GM18870 (cell line): ENCODE data around the gene PHEX.
A peak's percentile ranks its signal among the peaks of the same experiment; 100 is the strongest.

ENCODE experiments used
- ATAC-seq: cut with Tn5 transposase; IDR thresholded peaks from one replicate; pipeline ENCODE4 v1.9.1; 2021; ENCODE audit warnings: moderate library complexity; ENCODE audit not compliant: unreplicated experiment

PHEX gene

GRCh38 chrX:22147214-22147613, 115.1 kb downstream of the PHEX start:
- ATAC-seq: no peak

- no peak for ATAC-seq
Observed at GRCh38 chrX:22147942-22148341, 115.8 kb downstream of the PHEX start.

- no peak for ATAC-seq
Observed at GRCh38 chrX:22148565-22148964, 116.4 kb downstream of the PHEX start.

- ATAC-seq: no peak
Observed at GRCh38 chrX:22150371-22150770, 118.2 kb downstream of the PHEX start.

GRCh38 chrX:22155126-22155525, 123.0 kb downstream of the PHEX start:
- no peak for ATAC-seq

GRCh38 chrX:22159071-22159470, 126.9 kb downstream of the PHEX start:
- ATAC-seq: no peak

- ATAC-seq: no peak
Observed at GRCh38 chrX:22163326-22163725, 131.2 kb downstream of the PHEX start.

GRCh38 chrX:22164770-22165388, 132.8 kb downstream of the PHEX start:
- no peak for ATAC-seq

- ATAC-seq: no peak
Observed at GRCh38 chrX:22165732-22166457, 133.8 kb downstream of the PHEX start.

GRCh38 chrX:22171287-22172060, 139.3 kb downstream of the PHEX start:
- ATAC-seq: no peak

- ATAC-seq: no peak
Observed at GRCh38 chrX:22173966-22174365, 141.8 kb downstream of the PHEX start.

- no peak for ATAC-seq
Observed at GRCh38 chrX:22177950-22178515, 145.9 kb downstream of the PHEX start.

- ATAC-seq: no peak
Observed at GRCh38 chrX:22184096-22184495, 152.0 kb downstream of the PHEX start.

- no peak for ATAC-seq
Observed at GRCh38 chrX:22186165-22186564, 154.0 kb downstream of the PHEX start.

- peak; percentile 93 for ATAC-seq
Observed at GRCh38 chrX:22192419-22193060, 160.4 kb downstream of the PHEX start.

GRCh38 chrX:22193851-22194659, 161.9 kb downstream of the PHEX start:
- no peak for ATAC-seq

- ATAC-seq: no peak
Observed at GRCh38 chrX:22194660-22194945, 162.5 kb downstream of the PHEX start.

GRCh38 chrX:22196149-22196548, 164.0 kb downstream of the PHEX start:
- no peak for ATAC-seq

- ATAC-seq: no peak
Observed at GRCh38 chrX:22202251-22202650, 170.1 kb downstream of the PHEX start.

GRCh38 chrX:22203186-22203585, 171.1 kb downstream of the PHEX start:
- no peak for ATAC-seq

GRCh38 chrX:22206781-22207180, 174.7 kb downstream of the PHEX start:
- no peak for ATAC-seq
